Stimulated activated CD4-positive, alpha-beta T cell treated with anti-CD3 and anti-CD28 coated beads, TNF-alpha, amount 100 ng/mL, for 48 hours (primary cell): ENCODE data around the gene CDK11A.
A peak's percentile ranks its signal among the peaks of the same experiment; 100 is the strongest.
"Not testable (repeated sequence)": the region's sequence is repeated elsewhere in the genome, so short reads cannot be mapped to it uniquely, and the experiment has no call there.

Source experiments
- DNase-seq, 3 donors: peaks; one replicate each; pipeline ENCODE4 v3.0.0-alpha.2; 2020; ENCODE audit warnings: low read depth in 3 of 3

Gene CDK11A

GRCh38 chr1:1684031-1684681 is 40.0 kb downstream of the CDK11A start:
- DNase-seq, result no peak

- DNase-seq, result no peak
Measured at GRCh38 chr1:1683104-1683905, 40.9 kb downstream of the CDK11A start.

- DNase-seq, result no peak
Measured at GRCh38 chr1:1680912-1681273, 43.3 kb downstream of the CDK11A start.

GRCh38 chr1:1680031-1680911 is 43.9 kb downstream of the CDK11A start:
- DNase-seq, result no peak

- DNase-seq, result peak in 1 of 3 donors; percentile 45
Measured at GRCh38 chr1:1678581-1679380, 45.4 kb downstream of the CDK11A start.

GRCh38 chr1:1677718-1678580 is 46.2 kb downstream of the CDK11A start:
- DNase-seq, result peak in 2 of 3 donors; percentile 14 to 30

GRCh38 chr1:1676087-1676486 is 48.1 kb downstream of the CDK11A start:
- not testable (repeated sequence) for DNase-seq

GRCh38 chr1:1675218-1675617 is 48.9 kb downstream of the CDK11A start:
- DNase-seq, result not testable (repeated sequence)

- not testable (repeated sequence) for DNase-seq
Measured at GRCh38 chr1:1674806-1675205, 49.4 kb downstream of the CDK11A start.

- DNase-seq, result no peak
Measured at GRCh38 chr1:1672181-1672965, 51.8 kb downstream of the CDK11A start.

- no peak for DNase-seq
Measured at GRCh38 chr1:1671365-1672119, 52.6 kb downstream of the CDK11A start.

- DNase-seq, result no peak
Measured at GRCh38 chr1:1670866-1671265, 53.3 kb downstream of the CDK11A start.

GRCh38 chr1:1669468-1670440 is 54.4 kb downstream of the CDK11A start:
- no peak for DNase-seq

GRCh38 chr1:1666526-1666925 is 57.6 kb downstream of the CDK11A start:
- DNase-seq, result no peak

GRCh38 chr1:1665815-1666251 is 58.3 kb downstream of the CDK11A start:
- peak in 1 of 3 donors; percentile 37 for DNase-seq

- no peak for DNase-seq
Measured at GRCh38 chr1:1664941-1665814, 59.0 kb downstream of the CDK11A start.

GRCh38 chr1:1664318-1664717 is 59.8 kb downstream of the CDK11A start:
- not testable (repeated sequence) for DNase-seq
